ENCODE results near the gene TMEM87A.

- TF ChIP-seq EZH2phosphoT487 (IDR thresholded peaks at IDR 0.05; ENCODE audit: insufficient read depth, low read depth) (no peak), EZH2 (IDR thresholded peaks at IDR 0.05; ENCODE audit: insufficient read depth, poor library complexity, severe bottlenecking) (no peak)
Observed at GRCh38 chr15:42172475-42172874, 100.8 kb downstream of the TMEM87A start.

Measured in GM23248 (cell line).